CD14-positive monocyte (primary cell): ENCODE measurements around the gene CSNK1E. TPM values are rescaled to one million over a fixed set of nuclear protein-coding genes. Genes with fewer than 3 reads are reported as not detected.
"Not testable (repeated sequence)": the region's sequence is repeated elsewhere in the genome, so short reads cannot be mapped to it uniquely, and the experiment has no call there.

Experiments used
- DNase-seq, 3 donors: peaks; one replicate each; pipeline ENCODE4 v3.0.0-alpha.2; 2011 to 2022
- H2AFZ ChIP-seq: 2 replicates; pipeline ENCODE4 v1.6.0; 2012; ENCODE audit warnings: mild to moderate bottlenecking, low read depth, low read length, inconsistent platforms; ENCODE audit not compliant: insufficient read depth, poor library complexity, severe bottlenecking
- H3K27ac ChIP-seq, 2 donors: 1 replicate in 1 of 2; 2 replicates in 1 of 2; pipeline ENCODE4 v1.5.1; 2012 to 2013; ENCODE audit warnings: low read length in 2 of 2, control low read depth in 1 of 2, inconsistent platforms in 1 of 2, low read depth in 1 of 2, mild to moderate bottlenecking in 1 of 2
- H3K27me3 ChIP-seq, 2 donors: one replicate each; pipeline versions ENCODE4 v1.6.0 to v1.6.1; 2011 to 2013; ENCODE audit warnings: low read length in 2 of 2; ENCODE audit not compliant: control insufficient read depth in 2 of 2, insufficient read depth in 2 of 2
- H3K36me3 ChIP-seq, 2 donors: replicated peaks in 1 of 2; 1 replicate in 1 of 2; 2 replicates in 1 of 2; pipeline versions ENCODE4 v1.5.1 to v1.6.1; 2012 to 2013; ENCODE audit warnings: low read length in 2 of 2, control low read depth in 1 of 2, inconsistent platforms in 1 of 2, mild to moderate bottlenecking in 1 of 2; ENCODE audit not compliant: insufficient read depth in 2 of 2, control insufficient read depth in 1 of 2
- H3K4me1 ChIP-seq, 2 donors: 1 replicate in 1 of 2; 2 replicates in 1 of 2; pipeline versions ENCODE4 v1.5.1 to v1.6.1; 2012 to 2013; ENCODE audit warnings: low read length in 2 of 2, control low read depth in 1 of 2, inconsistent platforms in 1 of 2, mild to moderate bottlenecking in 1 of 2, moderate library complexity in 1 of 2; ENCODE audit not compliant: insufficient read depth in 2 of 2, control insufficient read depth in 1 of 2
- H3K4me2 ChIP-seq: replicated peaks from 2 replicates; pipeline ENCODE3; 2012; ENCODE audit warnings: low read length, moderate library complexity, mild to moderate bottlenecking; ENCODE audit not compliant: poor library complexity, severe bottlenecking; ENCODE audit errors: extremely low read depth
- H3K4me3 ChIP-seq, 3 experiments: fragments of 200-600 bp in 1 of 3; sonication (generic) in 1 of 3; replicated peaks in 1 of 3; 1 replicate in 2 of 3; 2 replicates in 1 of 3; pipeline ENCODE4 v1.5.1; 2011 to 2013; ENCODE audit warnings: low read length in 3 of 3, mild to moderate bottlenecking in 3 of 3, control low read depth in 2 of 3, low read depth in 2 of 3, inconsistent platforms in 1 of 3, moderate library complexity in 1 of 3
- H3K79me2 ChIP-seq: 2 replicates; pipeline ENCODE4 v1.6.0; 2012; ENCODE audit warnings: mild to moderate bottlenecking, control low read depth, inconsistent platforms, low read length, moderate library complexity; ENCODE audit not compliant: insufficient read depth
- H3K9ac ChIP-seq: 2 replicates; pipeline ENCODE4 v1.6.0; 2017; ENCODE audit warnings: low read length, mild to moderate bottlenecking; ENCODE audit not compliant: insufficient read depth, poor library complexity, severe bottlenecking
- H3K9me3 ChIP-seq, 2 donors: replicated peaks in 1 of 2; 1 replicate in 1 of 2; 2 replicates in 1 of 2; pipeline versions ENCODE4 v1.5.1 to v1.6.1; 2012 to 2013; ENCODE audit warnings: low read length in 2 of 2, control low read depth in 1 of 2; ENCODE audit not compliant: control insufficient read depth in 1 of 2, insufficient read depth in 1 of 2
- H4K20me1 ChIP-seq: 2 replicates; pipeline ENCODE4 v1.6.0; 2012; ENCODE audit warnings: mild to moderate bottlenecking, low read length, control low read depth, moderate library complexity; ENCODE audit not compliant: insufficient read depth
- H3K27ac Mint-ChIP-seq, 7 donors: one replicate each; pipeline ENCODE4 v1.8.0; 2020; ENCODE audit warnings: mild to moderate bottlenecking in 7 of 7, mixed read lengths in 7 of 7, moderate library complexity in 6 of 7, inconsistent platforms in 2 of 7
- H3K27me3 Mint-ChIP-seq, 3 donors: one replicate each; pipeline ENCODE4 v1.8.0; 2021 to 2022; ENCODE audit warnings: low read depth in 3 of 3, mild to moderate bottlenecking in 3 of 3, mixed read lengths in 3 of 3, moderate library complexity in 3 of 3, inconsistent platforms in 1 of 3
- H3K36me3 Mint-ChIP-seq, 2 donors: one replicate each; pipeline ENCODE4 v1.8.0; 2020; ENCODE audit warnings: mixed read lengths in 2 of 2, inconsistent platforms in 1 of 2, mild to moderate bottlenecking in 1 of 2
- H3K4me1 Mint-ChIP-seq: one replicate; pipeline ENCODE4 v1.8.0; 2020; ENCODE audit warnings: mild to moderate bottlenecking, mixed read lengths
- H3K4me3 Mint-ChIP-seq, 2 donors: one replicate each; pipeline ENCODE4 v1.8.0; 2020; ENCODE audit warnings: mild to moderate bottlenecking in 2 of 2, mixed read lengths in 2 of 2, moderate library complexity in 1 of 2
- H3K9me3 Mint-ChIP-seq, 7 donors: one replicate each; pipeline ENCODE4 v1.8.0; 2020 to 2022; ENCODE audit warnings: mixed read lengths in 7 of 7, mild to moderate bottlenecking in 6 of 7, moderate library complexity in 6 of 7, inconsistent platforms in 2 of 7
- CTCF ChIP-seq: fragments of 200-600 bp; IDR thresholded peaks from one replicate; pipeline ENCODE4 v1.8.0; 2022; ENCODE audit warnings: antibody characterized with exemption, mild to moderate bottlenecking
- WGBS: methylation state at CpG from one replicate; pipeline ENCODE4 v1.1.5; 2013; ENCODE audit warnings: missing lambda C conversion rate; ENCODE audit not compliant: insufficient coverage; 5-methylcytosine and 5-hydroxymethylcytosine counted together
- intact Hi-C, 2 donors: fragments of 100-400 bp; cut with micrococcal nuclease; formaldehyde crosslinking; loops; one replicate each; pipeline versions ENCODE4 v1.15.0 to v1.15.1; 2023
- polyA minus RNA-seq: library from RNA; depleted of rRNA, polyadenylated mRNA; stranded (reverse); fragments of >200 nt; gene quantifications from 2 replicates; pipeline ENCODE4 v1.2.3, GENCODE V29; 2012
- polyA plus RNA-seq, 3 donors: library from polyadenylated mRNA; depleted of rRNA in 1 of 3; unstranded in 2 of 3; stranded (reverse) in 1 of 3; fragments of 300-500 nt in 2 of 3; fragments of >200 nt in 1 of 3; fragmentation: Illumina TruSeq in 2 of 3; gene quantifications; 1 replicate in 2 of 3; 2 replicates in 1 of 3; pipeline ENCODE4 v1.2.3, GENCODE V29; 2012 to 2021
- total RNA-seq, 12 experiments: library from RNA in 1 of 12; stranded (reverse) in 1 of 12; fragments of 120-200 nt in 1 of 12; gene quantifications; one replicate each; pipeline ENCODE4 v1.2.4 and lab custom pipeline; 2013 to 2026; ENCODE audit warnings: mixed read lengths in 6 of 12, inconsistent platforms in 1 of 12

Gene CSNK1E
- total RNA-seq (2013), result 14.5 TPM
- 10 to 100 TPM in 1 of 3 donors, 1 to 10 TPM in 2; 1.9 to 44.7 (median 3.1) TPM for polyA plus RNA-seq
- polyA minus RNA-seq, result 21.2 and 31.6 TPM in 2 replicates
- 4.5 to 18.9 (median 11.8) reads per million in 11 experiments for total RNA-seq (lab: John Stamatoyannopoulos, UW)

- no peaks in the 10 kb centered on the region for H3K27me3 ChIP-seq
- DNase-seq, result peak; percentile 23 to 54 (median 43)
- peak within 1 kb of the TSS; percentile 82 for H3K4me2 ChIP-seq
- peaks cover 0 to 4% of the 10 kb centered on the region in 2 donors for H3K36me3 ChIP-seq
- Mint-ChIP-seq H3K36me3 (peaks cover 9 to 10% of the 10 kb centered on the region in 2 donors), H3K4me1 (peaks cover 52% of the 10 kb centered on the region), H3K4me3 (peak within 1 kb of the TSS; percentile 87 to 89), H3K9me3 (peaks cover 0 to 2% (median 0%) of the 10 kb centered on the region in 7 donors), H3K27me3 (peaks cover 13 to 20% (median 18%) of the 10 kb centered on the region in 3 donors), H3K27ac (peak within 1 kb of the TSS; percentile 77 to 89 (median 87))
- no peak for TF ChIP-seq CTCF
- 2% methylated on average over 85 of the region's 98 CpGs for WGBS
- no peaks in the 10 kb centered on the region for H3K9me3 ChIP-seq
- peak within 1 kb of the TSS; percentile 99 for H2AFZ ChIP-seq
- H3K79me2 ChIP-seq, result peaks cover 4% of the 10 kb centered on the region
- H3K27ac ChIP-seq, result peak within 1 kb of the TSS; percentile 66 to 69
- H4K20me1 ChIP-seq, result peaks cover 26% of the 10 kb centered on the region
- H3K4me3 ChIP-seq, result peak within 1 kb of the TSS; percentile 57 to 79 (median 73)
- H3K4me1 ChIP-seq, result peaks cover 34 to 45% of the 10 kb centered on the region in 2 donors
- H3K9ac ChIP-seq, result peak within 1 kb of the TSS; percentile 80
- intact Hi-C loops, result loop anchor here in 1 of 2 donors (5.0 kb wide), 1 partner anchor 35 kb away; no protein-coding TSS in a partner anchor
These were observed at the start of gene CSNK1E for GRCh38 chr22:38317122-38317994. Gene CSNK1E, minus strand, starts transcription at chr22:38317433. Its CDS starts 3,276 bp downstream, at chr22:38314157.

DNA sequence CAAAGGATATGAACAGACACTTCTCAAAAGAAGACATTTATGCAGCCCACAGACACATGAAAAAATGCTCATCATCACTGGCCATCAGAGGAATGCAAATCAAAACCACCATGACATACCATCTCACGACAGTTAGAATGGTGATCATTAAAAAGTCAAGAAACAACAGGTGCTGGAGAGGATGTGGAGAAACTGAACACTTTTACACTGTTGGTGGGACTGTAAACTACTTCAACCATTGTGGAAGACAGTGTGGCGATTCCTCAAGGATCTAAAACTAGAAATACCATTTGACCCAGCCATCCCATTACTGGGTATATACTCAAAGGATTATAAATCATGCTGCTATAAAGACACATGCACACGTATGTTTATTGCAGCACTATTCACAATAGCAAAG lies 48.6 kb upstream of the CSNK1E start:
- H3K27me3 ChIP-seq, H3K4me3 Mint-ChIP-seq, H2AFZ ChIP-seq, H3K9me3 Mint-ChIP-seq, H3K27ac ChIP-seq, H3K27ac Mint-ChIP-seq, DNase-seq, H3K27me3 Mint-ChIP-seq, intact Hi-C loops, H3K4me1 ChIP-seq, H3K4me3 ChIP-seq, H3K9me3 ChIP-seq, H3K4me2 ChIP-seq, H4K20me1 ChIP-seq, H3K36me3 ChIP-seq, H3K9ac ChIP-seq, H3K79me2 ChIP-seq: not testable (repeated sequence)
- Mint-ChIP-seq H3K36me3 (peaks cover 14 to 28% of the 10 kb centered on the region in 2 donors), H3K4me1 (peaks cover 15% of the 10 kb centered on the region)
- no CpG with 5 or more reads among the region's 3 CpGs for WGBS

GRCh38 chr22:38365174-38365573 lies 47.9 kb upstream of the CSNK1E start:
- H3K4me2 ChIP-seq, intact Hi-C loops, H3K9me3 Mint-ChIP-seq, H3K9me3 ChIP-seq, H3K27ac Mint-ChIP-seq, H3K4me3 ChIP-seq, H3K27me3 ChIP-seq, H4K20me1 ChIP-seq, H3K4me3 Mint-ChIP-seq, H2AFZ ChIP-seq, DNase-seq, H3K36me3 ChIP-seq, H3K79me2 ChIP-seq, H3K4me1 ChIP-seq, H3K27ac ChIP-seq, H3K9ac ChIP-seq, H3K27me3 Mint-ChIP-seq: not testable (repeated sequence)
- H3K36me3 Mint-ChIP-seq, result peaks cover 16 to 27% of the 10 kb centered on the region in 2 donors
- H3K4me1 Mint-ChIP-seq, result peaks cover 12% of the 10 kb centered on the region
- no CpG with 5 or more reads among the region's 3 CpGs for WGBS
